Measurements from ENCODE around the gene CNTNAP2.

DNA sequence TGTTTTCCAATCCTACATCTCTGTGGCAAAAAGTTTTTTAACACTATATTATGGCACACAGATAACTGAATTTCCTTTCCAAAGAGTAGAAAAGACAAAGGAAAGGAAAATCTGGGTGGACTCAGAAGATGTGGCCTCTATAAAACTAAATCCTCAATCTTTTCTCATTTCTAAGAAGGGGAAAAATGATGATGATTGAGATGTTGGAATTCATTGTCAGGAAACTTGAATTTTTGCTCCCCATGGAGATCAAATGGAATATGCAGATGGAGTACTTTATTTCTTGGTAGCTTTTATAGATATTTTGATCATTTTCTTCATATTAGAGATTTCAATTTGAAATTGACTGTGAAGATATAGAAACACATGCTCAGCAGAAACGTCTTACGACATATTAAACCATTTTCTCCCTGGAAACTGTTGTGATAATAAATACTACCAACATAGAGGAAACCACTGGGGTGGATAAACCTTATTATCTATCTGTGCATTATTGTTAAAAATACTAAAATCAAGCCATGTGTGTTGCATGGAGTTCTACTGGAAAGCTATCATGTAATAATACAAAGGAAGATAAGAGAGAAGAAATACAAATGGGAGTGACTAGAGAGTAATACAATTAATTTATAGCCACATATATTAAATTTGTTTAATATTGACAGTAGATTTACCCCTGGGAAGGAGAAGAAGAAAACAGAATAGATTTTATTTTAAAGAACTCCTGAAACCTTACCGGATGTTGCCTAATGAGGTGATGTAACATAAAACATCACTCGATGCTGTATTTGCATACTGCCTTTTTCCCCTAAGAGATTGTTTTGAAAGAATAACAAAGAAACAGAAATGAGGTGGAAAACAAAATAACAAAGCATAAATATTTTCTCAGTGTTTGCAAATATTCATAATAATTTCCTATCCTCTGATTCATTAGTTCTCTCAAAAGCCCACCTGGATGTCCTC is 1542.7 kb downstream of the CNTNAP2 start:
- TF ChIP-seq, protein P1, sequence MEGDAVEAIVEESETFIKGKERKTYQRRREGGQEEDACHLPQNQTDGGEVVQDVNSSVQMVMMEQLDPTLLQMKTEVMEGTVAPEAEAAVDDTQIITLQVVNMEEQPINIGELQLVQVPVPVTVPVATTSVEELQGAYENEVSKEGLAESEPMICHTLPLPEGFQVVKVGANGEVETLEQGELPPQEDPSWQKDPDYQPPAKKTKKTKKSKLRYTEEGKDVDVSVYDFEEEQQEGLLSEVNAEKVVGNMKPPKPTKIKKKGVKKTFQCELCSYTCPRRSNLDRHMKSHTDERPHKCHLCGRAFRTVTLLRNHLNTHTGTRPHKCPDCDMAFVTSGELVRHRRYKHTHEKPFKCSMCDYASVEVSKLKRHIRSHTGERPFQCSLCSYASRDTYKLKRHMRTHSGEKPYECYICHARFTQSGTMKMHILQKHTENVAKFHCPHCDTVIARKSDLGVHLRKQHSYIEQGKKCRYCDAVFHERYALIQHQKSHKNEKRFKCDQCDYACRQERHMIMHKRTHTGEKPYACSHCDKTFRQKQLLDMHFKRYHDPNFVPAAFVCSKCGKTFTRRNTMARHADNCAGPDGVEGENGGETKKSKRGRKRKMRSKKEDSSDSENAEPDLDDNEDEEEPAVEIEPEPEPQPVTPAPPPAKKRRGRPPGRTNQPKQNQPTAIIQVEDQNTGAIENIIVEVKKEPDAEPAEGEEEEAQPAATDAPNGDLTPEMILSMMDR (conservative IDR thresholded peaks at IDR 0.05; ENCODE audit: low read depth, low read length), result no peak
- no peak for TF ChIP-seq EZH2 (IDR thresholded peaks at IDR 0.05; ENCODE audit: borderline replicate concordance, low read depth, low read length, poor library complexity, severe bottlenecking)
